GM19463 (cell line): ENCODE results near the gene TMEM181.
"Not testable (repeated sequence)": the region's sequence is repeated elsewhere in the genome, so short reads cannot be mapped to it uniquely, and the experiment has no call there.

Experiments used
- ATAC-seq: cut with Tn5 transposase; IDR thresholded peaks from one replicate; pipeline ENCODE4 v1.9.1; 2021; ENCODE audit warnings: mild to moderate bottlenecking, moderate library complexity; ENCODE audit not compliant: unreplicated experiment

The TMEM181 gene

DNA sequence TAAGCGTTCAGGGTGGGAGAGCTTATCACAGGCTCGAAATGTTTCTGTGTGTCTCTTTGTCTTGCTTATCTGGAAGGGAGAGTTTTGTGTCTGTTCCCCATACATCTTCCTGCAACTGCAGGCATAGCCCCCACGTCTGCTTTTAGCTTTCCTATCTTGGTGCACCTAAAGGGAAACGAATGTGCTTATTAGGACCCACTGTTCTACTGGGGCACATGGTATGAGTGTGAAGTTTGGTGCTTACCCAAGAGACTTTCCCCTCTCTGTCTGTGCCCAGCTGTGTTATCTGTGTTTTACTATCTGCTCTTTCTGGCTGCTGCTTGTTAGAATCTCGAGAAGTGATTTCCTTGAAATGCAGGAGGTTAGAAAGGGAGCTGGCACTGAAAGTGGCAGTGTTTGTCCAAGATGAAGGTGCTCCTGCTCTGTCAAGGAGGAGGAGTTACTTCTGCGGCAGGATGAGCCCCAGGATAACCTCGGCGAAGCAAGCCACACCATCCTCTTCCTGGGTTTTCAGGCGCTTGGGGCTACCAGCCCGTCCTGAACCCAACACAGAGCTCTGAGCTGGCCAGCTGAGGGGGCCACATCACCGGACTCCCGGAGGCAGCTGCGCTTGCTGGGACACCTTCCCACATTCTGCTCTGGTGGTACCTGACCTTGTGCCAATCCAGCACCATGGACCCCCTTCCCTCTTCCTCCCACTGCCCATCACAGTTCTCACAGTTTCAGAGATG, 61.2 kb downstream of the TMEM181 start:
- ATAC-seq = no peak

DNA sequence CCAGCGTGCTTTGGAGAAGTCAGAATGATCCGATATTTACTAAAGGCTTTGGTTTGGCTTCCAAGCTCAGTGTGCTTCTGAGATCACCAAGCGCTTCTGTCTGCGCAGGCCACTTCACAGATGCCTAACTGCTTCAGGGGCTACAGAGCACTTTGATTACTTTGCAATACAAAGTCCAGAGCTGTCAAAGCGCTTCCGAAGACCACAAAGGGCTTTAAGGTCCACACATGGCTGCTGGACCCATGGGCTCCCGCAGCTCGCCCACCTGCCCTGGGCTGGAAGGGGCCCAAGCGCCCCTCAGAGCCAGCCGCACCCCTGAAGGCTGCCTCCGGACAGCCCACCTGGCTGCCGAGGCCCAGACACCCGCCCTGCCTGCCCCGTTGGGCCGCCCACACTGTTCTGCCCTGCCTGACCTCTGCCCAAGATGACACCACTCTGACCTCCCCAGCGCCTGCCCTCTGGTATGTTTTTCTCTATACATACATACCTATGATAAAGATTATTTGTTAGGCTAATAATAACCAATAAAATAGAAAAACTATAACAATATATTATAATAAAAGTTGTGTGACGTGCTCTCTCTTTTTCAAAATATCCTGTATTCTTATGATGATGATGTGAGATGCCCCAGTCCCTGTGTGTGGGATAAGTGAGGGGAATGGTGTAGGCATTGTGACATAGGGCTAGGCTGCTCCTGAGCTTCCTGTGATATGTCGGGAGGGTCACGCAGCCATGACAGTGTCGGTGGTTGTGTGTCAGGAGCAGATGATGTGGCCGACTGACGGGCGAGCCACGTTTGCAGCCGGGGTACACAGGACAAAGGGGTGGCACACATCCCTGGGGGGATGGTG, 62.0 kb downstream of the TMEM181 start:
- ATAC-seq = no peak

DNA sequence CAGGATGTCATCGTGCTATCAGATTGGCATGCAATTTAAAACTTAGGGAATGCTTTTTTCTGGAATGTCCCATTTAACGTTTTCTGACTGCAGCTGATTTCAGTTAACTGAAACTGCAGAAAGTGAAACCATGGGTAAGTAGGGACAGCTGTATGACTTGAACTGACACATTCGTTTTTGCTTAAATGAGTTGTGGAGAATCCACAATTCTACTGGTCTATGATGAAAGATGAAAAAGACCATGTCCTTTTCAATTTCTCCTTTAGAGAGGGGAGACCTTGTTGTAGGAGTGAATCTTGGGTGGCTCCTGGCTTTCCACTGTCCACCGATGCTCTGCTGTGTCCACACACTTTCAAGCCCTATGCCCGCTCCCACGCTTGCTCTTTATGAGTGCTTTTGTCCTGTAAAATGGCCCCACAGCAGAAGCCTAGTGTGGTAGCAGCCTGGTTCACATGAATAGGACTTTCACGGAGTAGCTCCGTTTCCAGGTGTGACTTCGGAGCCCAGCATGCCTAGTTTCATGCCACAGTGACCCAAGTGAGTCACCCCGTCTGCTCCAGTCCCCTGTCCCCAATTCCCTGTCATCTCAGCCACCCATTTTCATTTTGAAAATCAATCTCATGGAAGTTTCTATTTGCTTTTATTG, 62.8 kb downstream of the TMEM181 start:
- no peak for ATAC-seq

DNA sequence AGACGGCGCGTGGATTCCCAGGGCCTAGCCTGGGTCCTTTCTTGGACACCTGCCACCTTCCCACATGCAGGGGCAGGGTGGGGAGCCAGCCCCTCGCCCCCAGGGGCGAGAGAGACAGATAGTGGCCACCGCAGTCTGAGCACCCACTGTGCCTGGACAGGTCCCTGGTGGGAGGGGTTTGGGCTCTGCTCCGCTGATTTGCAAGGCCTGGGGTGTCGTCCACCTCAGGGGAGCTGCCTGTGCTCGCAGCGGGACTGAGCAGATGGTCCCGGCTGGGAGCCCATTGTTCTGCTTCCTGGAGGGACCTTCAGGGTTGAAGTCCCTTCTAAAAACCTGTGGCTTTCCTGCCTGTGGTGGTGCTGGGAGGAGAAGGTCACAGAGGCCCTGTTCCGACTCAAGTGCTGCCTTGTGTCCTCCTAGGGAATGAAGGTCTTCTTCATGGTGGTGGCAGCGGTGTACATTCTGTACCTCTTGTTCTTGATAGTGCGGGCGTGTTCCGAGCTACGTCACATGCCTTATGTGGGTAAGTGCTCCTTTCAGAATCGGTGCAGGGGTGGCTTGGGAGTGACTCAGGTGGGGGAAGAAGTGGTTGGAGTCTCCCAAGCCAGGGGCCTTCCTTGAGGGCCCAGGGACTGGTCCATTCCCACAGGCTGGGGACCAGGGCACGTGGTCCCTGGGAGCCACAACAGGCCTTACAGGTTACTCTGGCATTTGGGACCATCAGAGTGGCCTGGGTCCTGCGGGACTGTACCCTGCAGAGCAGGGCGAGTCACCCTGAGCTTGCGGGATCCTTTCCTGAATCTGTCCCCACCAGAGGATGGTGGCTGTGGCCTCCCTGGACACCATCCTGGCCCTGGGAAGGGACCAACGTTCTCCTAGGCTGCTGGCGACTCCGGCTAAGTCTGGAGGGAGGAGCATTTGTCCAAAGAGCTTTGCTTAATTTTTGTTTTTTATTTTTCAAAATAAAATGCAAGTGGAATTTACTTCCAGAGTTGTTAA, 65.1 kb downstream of the TMEM181 start:
- ATAC-seq = no peak

DNA sequence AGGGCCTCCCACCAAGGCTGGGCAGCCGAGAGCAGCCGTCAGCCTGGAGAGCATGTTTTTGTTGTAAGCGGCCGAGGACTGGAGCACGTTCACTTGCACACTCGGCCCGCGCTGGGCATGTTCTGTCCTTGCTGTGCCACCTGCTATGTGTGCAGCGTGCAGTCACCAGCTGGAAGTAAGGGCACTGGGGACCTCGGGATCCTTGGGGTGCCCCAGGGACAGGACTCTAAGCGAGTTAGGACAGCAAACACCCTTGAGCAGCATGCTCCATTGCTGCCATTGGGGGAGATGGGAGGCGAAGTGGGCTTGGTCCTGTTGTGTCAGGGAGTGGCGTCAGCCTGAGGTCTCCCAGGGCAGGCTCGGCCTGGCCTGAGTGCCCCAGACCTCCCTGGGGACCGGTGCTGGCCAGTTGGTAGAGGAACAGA, 66.0 kb downstream of the TMEM181 start:
- no peak for ATAC-seq

DNA sequence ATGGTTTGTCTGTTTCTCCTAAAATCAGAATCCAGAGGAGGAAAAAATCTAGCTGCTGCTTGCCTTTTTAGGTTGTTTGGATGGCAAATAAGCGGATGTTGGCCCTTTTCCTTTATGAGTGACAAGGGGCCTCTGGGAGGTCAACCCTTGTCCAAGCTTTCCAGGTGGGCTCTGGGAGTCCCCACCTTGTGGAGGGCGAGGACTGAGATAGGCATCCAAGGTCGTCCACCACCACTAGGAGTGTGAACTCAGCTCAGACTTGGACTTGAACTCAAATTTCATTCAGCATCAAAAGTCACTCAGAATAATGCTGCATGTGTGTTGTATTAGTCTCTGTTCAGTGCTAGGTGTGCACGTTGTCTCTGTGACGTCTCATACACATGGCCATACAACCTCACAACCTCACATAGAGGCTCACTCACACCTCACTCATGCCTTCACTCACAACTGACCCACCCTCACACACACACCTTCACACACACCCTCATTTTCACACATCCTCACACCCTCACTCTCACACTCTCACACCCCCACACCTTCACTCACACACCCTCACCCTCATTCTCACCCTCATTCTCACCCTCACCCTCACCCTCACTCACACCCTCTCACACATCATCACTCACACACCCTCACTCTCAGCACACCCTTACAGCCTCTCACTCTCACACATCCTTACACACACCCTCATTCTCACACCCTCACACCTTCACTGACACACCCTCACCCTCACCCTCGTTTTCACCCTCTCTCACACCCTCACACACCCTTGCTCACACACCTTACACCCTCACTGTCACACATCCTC, 66.7 kb downstream of the TMEM181 start:
- no peak for ATAC-seq

DNA sequence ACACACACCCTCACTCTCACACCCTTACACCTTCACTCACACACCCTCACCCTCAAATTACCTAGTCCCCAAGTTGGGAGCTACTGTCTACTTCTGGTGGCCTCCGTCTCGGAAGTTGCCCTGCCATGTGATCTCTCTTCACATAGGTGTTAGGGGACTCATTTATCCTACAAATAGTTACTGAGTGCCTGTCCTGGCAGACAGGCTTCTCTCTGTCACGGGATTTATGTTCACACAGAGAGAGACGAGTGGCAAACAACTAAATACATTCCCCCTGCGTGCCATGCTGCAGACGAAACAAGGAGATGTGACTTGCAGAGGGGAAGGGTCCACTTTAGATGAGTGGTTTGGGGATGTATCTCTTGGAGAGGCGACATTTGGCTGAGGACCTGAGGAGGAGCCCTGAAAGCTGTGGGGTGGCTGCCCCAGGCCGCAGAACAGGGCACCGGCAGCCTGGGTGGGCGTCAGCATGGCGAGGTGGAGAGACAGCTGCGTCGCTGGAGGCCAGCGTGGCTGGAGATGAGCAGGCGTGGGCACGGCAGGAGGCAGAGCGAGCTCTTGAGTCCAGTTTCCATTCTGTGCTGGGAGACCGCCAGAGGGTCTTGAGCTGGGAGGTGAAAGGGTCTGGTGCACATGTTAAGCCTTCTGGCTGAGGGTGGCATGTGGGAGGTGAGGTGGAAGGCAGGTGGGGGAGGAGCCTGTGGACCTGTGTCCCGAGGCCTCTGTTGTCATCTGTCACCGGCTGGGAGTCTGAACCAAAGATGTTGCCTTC, 67.5 kb downstream of the TMEM181 start:
- no peak for ATAC-seq

DNA sequence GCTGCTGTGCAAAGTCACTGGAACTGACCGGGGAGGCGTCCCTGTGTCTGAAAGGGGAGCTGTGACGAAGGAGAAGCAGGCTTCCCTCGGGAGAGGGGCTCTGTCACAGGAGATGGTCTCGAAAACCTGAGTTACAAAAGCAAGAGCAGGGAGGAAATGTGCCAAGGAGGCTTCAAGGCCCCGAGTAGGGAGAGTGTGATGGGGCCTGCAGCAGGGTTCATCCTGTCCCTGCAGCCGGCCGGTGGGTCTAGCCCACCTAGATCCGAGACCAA, 68.0 kb downstream of the TMEM181 start:
- no peak for ATAC-seq

DNA sequence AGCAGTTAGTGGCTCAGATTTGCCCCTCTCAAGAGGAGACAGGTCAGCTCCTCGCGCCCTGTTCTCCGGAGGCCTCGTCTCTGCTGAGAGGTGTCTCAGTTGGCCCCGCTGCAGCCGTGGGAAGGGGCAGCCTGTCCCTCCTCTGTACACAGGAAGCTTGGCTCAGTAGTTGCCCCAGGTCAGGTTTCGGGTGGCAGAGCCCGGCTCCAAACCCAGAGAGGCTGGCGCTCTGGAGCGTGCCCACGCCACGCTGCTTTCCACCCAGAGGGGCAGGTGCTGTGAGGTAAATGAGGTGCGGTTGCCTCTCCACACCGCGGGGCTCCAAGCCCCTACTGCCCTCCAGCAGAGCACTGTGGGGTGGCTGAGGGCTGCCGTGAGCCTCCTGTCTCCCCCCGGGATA, 68.7 kb downstream of the TMEM181 start:
- ATAC-seq = no peak

DNA sequence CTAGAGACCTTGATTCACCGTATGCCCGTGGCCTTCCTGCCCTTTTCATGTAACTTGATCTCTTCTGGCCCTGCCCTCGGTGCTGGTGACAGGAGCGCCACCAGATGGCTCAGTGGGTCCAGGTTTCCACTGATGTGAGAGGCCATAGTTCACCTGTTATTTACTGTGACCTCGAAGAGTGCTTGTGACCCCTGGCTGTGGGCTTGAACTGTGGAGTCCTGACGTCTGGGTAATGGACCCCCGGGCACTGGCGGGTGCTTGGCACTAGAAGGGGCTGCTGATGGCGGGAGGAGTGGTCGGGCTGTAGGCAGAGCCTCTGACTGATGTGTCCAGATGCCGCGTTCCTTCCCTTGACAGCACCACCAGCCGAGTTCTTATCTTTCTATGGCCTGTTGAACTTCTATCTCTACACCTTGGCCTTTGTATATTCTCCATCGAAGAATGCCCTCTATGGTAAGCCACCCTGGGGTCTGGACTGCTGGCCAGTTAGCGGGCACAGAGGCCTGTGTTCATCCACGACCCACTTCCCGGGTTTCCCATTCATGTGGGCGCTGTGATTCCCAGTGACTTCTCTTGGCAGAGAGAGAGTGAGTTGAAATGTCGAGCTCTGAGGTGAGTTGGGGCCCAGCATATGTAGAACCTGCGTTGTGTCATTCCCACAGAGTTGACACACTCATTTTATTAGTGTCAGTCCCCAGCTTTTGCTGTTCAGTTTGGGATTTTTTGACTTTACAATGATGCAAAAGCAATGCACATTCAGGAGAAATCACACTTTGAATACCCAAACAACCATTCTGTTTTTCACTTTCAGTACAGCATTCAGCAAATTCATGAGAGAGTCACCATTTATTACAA, 69.7 kb downstream of the TMEM181 start:
- ATAC-seq = no peak

DNA sequence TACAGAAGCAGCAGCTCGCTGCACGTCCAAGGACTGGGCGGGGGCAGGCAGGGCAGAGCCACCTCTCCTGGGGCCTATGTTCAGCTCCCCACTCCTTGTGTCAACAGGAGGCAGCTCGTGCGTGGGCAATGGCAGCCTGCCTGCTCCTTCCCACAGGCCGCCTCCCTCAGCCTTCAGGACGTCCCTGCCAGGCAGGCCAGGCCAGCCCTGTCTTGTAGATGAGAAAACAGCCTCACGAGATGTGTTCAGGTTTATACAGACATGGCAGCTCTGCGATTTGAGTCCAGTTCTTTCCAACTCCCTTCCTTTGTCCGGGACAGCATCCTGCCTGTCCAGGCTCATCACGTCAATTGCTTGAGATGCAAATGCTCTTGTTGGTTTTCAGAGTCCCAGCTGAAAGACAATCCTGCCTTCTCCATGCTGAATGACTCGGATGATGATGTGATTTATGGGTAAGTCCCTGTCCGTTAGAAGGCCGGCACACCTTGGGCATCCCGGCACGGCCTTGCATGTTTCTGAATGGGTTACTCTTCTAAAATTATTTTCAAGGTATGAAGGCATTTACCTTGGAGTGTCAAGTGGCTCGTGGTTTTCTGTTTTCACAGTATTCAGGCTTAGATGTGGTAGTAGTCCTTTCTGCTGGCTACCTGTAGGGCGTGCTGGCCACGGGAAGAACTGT, 71.2 kb downstream of the TMEM181 start:
- ATAC-seq = no peak

DNA sequence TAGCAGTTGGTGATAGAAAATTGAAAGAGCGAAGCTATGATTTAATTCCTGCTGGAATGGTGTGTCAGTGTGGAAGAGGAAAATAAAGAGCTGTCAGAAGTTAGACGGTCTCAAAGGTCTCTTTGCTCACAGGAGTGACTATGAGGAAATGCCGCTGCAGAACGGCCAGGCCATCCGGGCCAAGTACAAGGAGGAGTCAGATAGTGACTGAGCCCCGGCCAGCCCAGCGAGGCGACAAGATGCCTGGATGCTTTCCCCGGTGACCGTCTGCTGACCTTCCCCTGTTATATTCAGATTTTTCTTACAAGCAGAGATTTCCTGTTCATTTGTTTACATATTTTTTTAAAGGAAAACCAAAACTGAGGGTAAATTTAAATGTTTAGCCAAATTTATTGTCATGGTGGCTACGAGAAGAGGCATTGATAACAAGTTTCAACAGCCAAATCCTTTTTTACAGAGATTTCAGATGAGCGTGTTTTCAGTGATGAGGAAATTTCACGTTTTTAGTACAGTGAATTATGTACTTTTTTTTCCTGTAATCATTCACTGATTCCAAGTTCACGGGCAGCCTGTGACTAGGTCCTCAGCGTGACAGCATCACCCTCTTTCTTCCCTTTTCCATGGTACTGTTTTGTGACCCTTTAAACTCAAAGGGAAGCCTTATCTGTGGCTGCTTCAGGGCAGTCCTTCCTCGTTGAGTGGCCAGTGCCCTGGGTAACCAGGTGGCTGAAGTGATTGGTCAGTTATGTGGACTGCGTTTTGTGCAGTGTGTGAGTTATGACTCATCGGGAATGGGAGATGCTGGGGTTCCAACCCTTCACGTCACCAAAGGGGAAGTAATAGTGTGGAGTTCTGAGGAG, 72.0 kb downstream of the TMEM181 start:
- no peak for ATAC-seq

DNA sequence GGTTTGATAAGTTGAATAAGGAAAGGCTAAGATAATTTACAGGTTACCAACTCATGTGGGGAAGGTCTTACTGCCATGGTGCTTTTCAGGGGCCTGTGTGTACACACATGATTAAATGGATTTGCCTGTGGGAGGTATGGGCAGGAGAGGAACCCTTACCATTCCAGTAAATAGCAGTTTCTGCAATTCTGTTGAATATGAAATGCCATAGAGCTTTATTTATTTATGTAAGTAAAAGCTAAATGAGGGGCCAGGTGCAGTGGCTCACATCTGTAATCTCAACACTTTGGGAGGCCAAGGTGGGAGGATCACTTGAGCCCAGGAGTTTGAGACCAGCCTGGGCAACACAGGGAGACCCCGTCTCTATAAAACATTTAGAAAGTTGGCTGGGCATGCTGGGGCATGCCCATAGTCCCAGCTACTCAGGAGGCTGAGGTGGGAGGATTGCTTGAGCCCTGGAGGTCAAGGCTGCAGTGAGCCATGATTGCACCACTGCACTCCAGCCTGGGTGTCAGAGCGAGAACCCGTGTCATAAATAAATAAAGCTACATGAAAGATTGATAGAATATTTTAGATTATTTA, 72.7 kb downstream of the TMEM181 start:
- ATAC-seq = not testable (repeated sequence)

DNA sequence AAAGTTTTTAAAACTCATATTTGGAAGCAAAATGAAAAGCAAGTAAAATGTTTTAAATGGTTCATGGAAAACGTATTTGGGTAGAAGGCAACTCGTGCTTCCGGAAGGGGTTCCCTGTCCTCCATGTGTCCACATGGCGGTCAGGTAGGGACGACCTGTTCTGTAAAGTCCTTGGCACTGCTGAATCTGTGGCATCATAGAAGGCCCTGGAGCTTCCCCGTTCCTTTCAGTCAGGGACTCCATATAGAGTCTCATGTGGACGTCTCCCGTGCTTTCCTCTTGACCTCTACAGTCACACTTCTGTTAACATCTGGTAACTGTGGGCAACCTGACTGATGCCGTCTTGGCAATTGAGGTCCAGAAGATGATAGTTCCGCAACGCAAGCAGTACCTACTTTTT, 73.2 kb downstream of the TMEM181 start:
- ATAC-seq = no peak

DNA sequence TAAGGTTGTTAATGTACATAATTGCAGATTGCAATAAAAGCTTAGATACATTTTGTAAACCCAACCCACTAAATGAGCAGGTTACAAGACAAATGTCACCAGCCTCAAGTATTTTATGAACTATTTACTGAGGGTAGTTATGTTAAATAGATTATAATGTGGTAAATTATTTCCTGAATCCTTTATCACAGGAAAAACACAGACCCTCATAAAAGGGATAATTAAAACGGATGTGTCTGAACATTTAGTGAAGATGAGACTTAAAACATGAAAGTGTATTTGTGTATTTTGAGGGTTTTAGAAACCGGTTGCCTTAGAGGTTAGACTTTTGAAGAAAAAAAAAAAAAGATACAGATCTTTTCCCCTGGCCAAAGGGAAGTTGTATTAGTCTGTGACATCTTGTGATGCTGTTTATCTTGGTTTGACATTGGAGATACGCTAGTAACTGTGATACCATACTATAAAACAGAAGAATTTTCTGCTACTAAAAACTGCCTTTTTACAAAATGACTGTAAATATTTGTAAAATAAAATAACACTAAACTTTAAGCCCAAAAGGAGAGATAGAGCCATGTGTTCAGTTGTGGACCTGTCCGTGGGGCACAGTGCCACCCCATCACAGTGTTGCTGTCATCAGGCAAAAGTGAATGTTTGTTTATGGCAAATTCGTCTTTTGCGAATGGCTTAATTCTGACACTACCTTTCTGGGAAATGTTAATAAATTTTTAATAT, 75.0 kb downstream of the TMEM181 start:
- ATAC-seq = no peak
